K562 (cell line): ENCODE measurements around the gene ZSCAN26. TPM values are rescaled to one million over a fixed set of nuclear protein-coding genes. Genes with fewer than 3 reads are reported as not detected.

Experiments used
- ATAC-seq: fragments of 200-7000 bp; cut with Tn5 transposase; 3 replicates; pipeline ENCODE4 v1.9.1; 2020; ENCODE audit warnings: moderate library complexity
- BruUV-seq: library from RNA; stranded (reverse); fragments of 400-500 nt; replicated peaks from 2 replicates; lab custom pipeline; 2021; lab: Mats Ljungman, UMichigan
- CTCF ChIA-PET: fragments of 300-600 bp; formaldehyde crosslinking; extraction: SDS; loops from one replicate; lab custom pipeline; 2021; ENCODE audit warnings: low intra/inter-chr PET ratio; lab: Yijun Ruan, JAX
- POLR2A ChIA-PET: fragments of 300-600, 350-650 bp; sonication (Branson Sonifier 250); formaldehyde crosslinking; extraction: SDS; loops from one replicate; lab custom pipeline; 2021; ENCODE audit warnings: antibody characterized with exemption, inconsistent platforms; lab: Yijun Ruan, JAX
- DNase-seq, 4 experiments: peaks; one replicate each; pipeline versions ENCODE4 v3.0.0 to v3.0.0-alpha.2; 2011 to 2018; ENCODE audit warnings: low spot score in 3 of 4, mixed read lengths in 3 of 4; ENCODE audit errors: extremely low read depth in 1 of 4
- FAIRE-seq: peaks from 2 replicates; lab custom pipeline; 2011; peaks lifted over from hg19 to GRCh38; lab: Jason Lieb, UNC
- H2AFZ ChIP-seq: 2 replicates; pipeline ENCODE4 v1.6.0; 2011; ENCODE audit warnings: low read depth, low read length, control low read depth, inconsistent platforms
- H3K27ac ChIP-seq: fragments of 200-600 bp; 3 replicates; pipeline ENCODE4 v1.8.0; 2011; ENCODE audit warnings: low read depth, mild to moderate bottlenecking, control low read depth, inconsistent platforms, low read length, moderate library complexity, mixed read lengths; ENCODE audit errors: extremely low read depth
- H3K27me3 ChIP-seq, 2 experiments: fragments of 300-600 bp in 1 of 2; 2 replicates in 1 of 2; 3 replicates in 1 of 2; pipeline versions ENCODE4 v1.6.0 to v1.8.0; 2011; ENCODE audit warnings: inconsistent platforms in 2 of 2, low read length in 2 of 2, mild to moderate bottlenecking in 1 of 2, mixed read lengths in 1 of 2, moderate library complexity in 1 of 2; ENCODE audit not compliant: control insufficient read depth in 2 of 2, insufficient read depth in 2 of 2
- H3K36me3 ChIP-seq: fragments of 300-600 bp; 3 replicates; pipeline ENCODE4 v1.8.0; 2011; ENCODE audit warnings: mild to moderate bottlenecking, low read length, inconsistent platforms; ENCODE audit not compliant: control insufficient read depth, insufficient read depth
- H3K4me1 ChIP-seq, 2 experiments: fragments of 200-600 bp in 1 of 2; replicated peaks in 1 of 2; 2 replicates in 1 of 2; 3 replicates in 1 of 2; pipeline versions ENCODE4 v1.5.1 to v1.8.0; 2011; ENCODE audit warnings: inconsistent platforms in 2 of 2, low read length in 2 of 2, mild to moderate bottlenecking in 1 of 2, mixed read lengths in 1 of 2, moderate library complexity in 1 of 2; ENCODE audit not compliant: control insufficient read depth in 2 of 2, insufficient read depth in 2 of 2
- H3K4me2 ChIP-seq: 2 replicates; pipeline ENCODE4 v1.6.1; 2011; ENCODE audit warnings: low read length, control low read depth, inconsistent platforms, mixed read lengths; ENCODE audit not compliant: insufficient read depth
- H3K4me3 ChIP-seq: fragments of 200-600 bp; sonication (generic), shearing (Covaris generic); 2 replicates; pipeline ENCODE4 v1.5.1; 2016; ENCODE audit warnings: control low read depth, inconsistent platforms
- H3K79me2 ChIP-seq: fragments of 200-600 bp; 3 replicates; pipeline ENCODE4 v1.8.0; 2011; ENCODE audit warnings: low read length, inconsistent platforms; ENCODE audit not compliant: control insufficient read depth, insufficient read depth
- H3K9ac ChIP-seq, 2 experiments: 2 replicates each; pipeline versions ENCODE4 v1.6.0 to v1.6.1; 2011; ENCODE audit warnings: low read depth in 2 of 2, low read length in 2 of 2, control low read depth in 1 of 2, inconsistent platforms in 1 of 2, mild to moderate bottlenecking in 1 of 2, mixed read lengths in 1 of 2; ENCODE audit not compliant: insufficient read depth in 1 of 2
- H3K9me1 ChIP-seq: one replicate; pipeline ENCODE4 v1.6.0; 2011; ENCODE audit warnings: inconsistent platforms, mild to moderate bottlenecking, low read length, moderate library complexity; ENCODE audit not compliant: control insufficient read depth, insufficient read depth
- H3K9me3 ChIP-seq: replicated peaks from 2 replicates; pipeline ENCODE4 v1.5.1; 2011; ENCODE audit warnings: low read depth, low read length, inconsistent platforms; ENCODE audit not compliant: control insufficient read depth, insufficient read depth
- H4K20me1 ChIP-seq: replicated peaks from 2 replicates; pipeline ENCODE4 v1.6.1; 2011; ENCODE audit warnings: low read length, inconsistent platforms, mixed read lengths; ENCODE audit not compliant: control insufficient read depth, insufficient read depth
- ATF2 ChIP-seq: sonication (generic); formaldehyde crosslinking; IDR thresholded peaks from 2 replicates; pipeline ENCODE4 v1.8.1; 2022; ENCODE audit warnings: missing genetic modification reagents
- CEBPB ChIP-seq: fragments of 450-650 bp; IDR thresholded peaks from 2 replicates; pipeline ENCODE4 v1.6.1; 2016; ENCODE audit warnings: missing genetic modification characterization, missing compliant biosample characterization
- ETV5 ChIP-seq: sonication (generic); formaldehyde crosslinking; IDR thresholded peaks from 2 replicates; pipeline ENCODE4 v1.4.0; 2020; ENCODE audit warnings: low read depth, mild to moderate bottlenecking, missing genetic modification reagents
- EWSR1 ChIP-seq: fragments of 450-650 bp; IDR thresholded peaks from 2 replicates; pipeline ENCODE4 v1.6.1; 2018; ENCODE audit warnings: borderline replicate concordance, mild to moderate bottlenecking, low read depth, moderate library complexity; ENCODE audit not compliant: partially characterized antibody
- GABPB2 ChIP-seq: fragments of 250-450 bp; sonication (Bioruptor Pico); conservative IDR thresholded peaks from 2 replicates; pipeline ENCODE4 v1.5.1; 2021; ENCODE audit warnings: mild to moderate bottlenecking
- HNRNPH1 ChIP-seq: fragments of 200-400 bp; formaldehyde crosslinking; optimal IDR thresholded peaks from 2 replicates; pipeline ENCODE3; 2017; ENCODE audit warnings: low read depth, mild to moderate bottlenecking, low read length, moderate library complexity
- KLF10 ChIP-seq: fragments of 250-450 bp; sonication (Bioruptor Pico); IDR thresholded peaks from 2 replicates; pipeline ENCODE4 v1.6.1; 2021; ENCODE audit warnings: matching md5 sums
- ZNF143 ChIP-seq: sonication (generic); formaldehyde crosslinking; IDR thresholded peaks from 2 replicates; pipeline ENCODE4 v1.9.0; 2022; ENCODE audit warnings: mild to moderate bottlenecking, missing genetic modification reagents
- ZNF609 ChIP-seq: sonication (generic); formaldehyde crosslinking; IDR thresholded peaks from 2 replicates; pipeline ENCODE4 v1.8.1; 2023; ENCODE audit warnings: missing genetic modification reagents, mild to moderate bottlenecking, borderline replicate concordance
- WGBS: fragments of 100-300 bp; shearing (Covaris generic); methylation state at CpG from one replicate; pipeline ENCODE4 v1.1.6; 2016; ENCODE audit warnings: low coverage, mixed read lengths; ENCODE audit not compliant: insufficient coverage; ENCODE audit errors: missing lambda C conversion rate; 5-methylcytosine and 5-hydroxymethylcytosine counted together
- in situ Hi-C: fragments of 300-500 bp; cut with MboI; formaldehyde crosslinking; loops from 4 replicates; pipeline ENCODE4 v1.15.0; 2018; ENCODE audit warnings: inconsistent platforms, mixed read lengths
- intact Hi-C: fragments of 100-400 bp; cut with micrococcal nuclease; formaldehyde crosslinking; loops from 2 replicates; pipeline ENCODE4 v1.14.2; 2022
- polyA plus RNA-seq, 8 experiments: library from polyadenylated mRNA; depleted of rRNA in 4 of 8; stranded (reverse) in 5 of 8; unstranded in 3 of 8; fragments of >200 nt; fragmentation: Nextera tagmentation in 2 of 8; fragmentation: Illumina TruSeq in 1 of 8; extraction: Ambion mirVana in 2 of 8; extraction: Trizol in 1 of 8; gene quantifications; 2 replicates each; pipeline versions ENCODE4 v1.2.1 to v1.2.3, GENCODE V29; 2011 to 2014; ENCODE audit warnings: inconsistent platforms in 1 of 8, missing spikeins in 1 of 8
- total RNA-seq, 7 experiments: library from RNA; depleted of rRNA in 6 of 7; stranded (reverse); fragments of >200 nt in 6 of 7; fragmentation: Illumina TruSeq in 2 of 7; extraction: Trizol in 2 of 7; gene quantifications; 2 replicates each; pipeline versions ENCODE4 v1.2.1 to v1.2.3, GENCODE V29; 2011 to 2021; ENCODE audit warnings: low replicate concordance in 1 of 7
- TF ChIP-seq, protein P1 (sequence below), 2 experiments: fragments of 450-650 bp in 1 of 2; sonication (generic) in 1 of 2; formaldehyde crosslinking in 1 of 2; IDR thresholded peaks in 1 of 2; conservative IDR thresholded peaks in 1 of 2; 2 replicates each; pipeline versions ENCODE4 v1.6.1 to v1.8.1; 2016 to 2023; ENCODE audit warnings: mild to moderate bottlenecking in 2 of 2, moderate library complexity in 2 of 2, inconsistent platforms in 1 of 2, missing genetic modification reagents in 1 of 2

ZSCAN26 gene
- total and polyA plus RNA-seq, 9 of the 15 experiments (the other 6 are each of a cell fraction or from before 2014, with no cell fraction given) = 5.9 to 14.2 (median 10.5) TPM

GRCh38 chr6:28274888-28275287 lies 7.9 kb downstream of the ZSCAN26 start (continued):
- TF ChIP-seq EWSR1 = no peak

GRCh38 chr6:28277746-28278145 lies 10.8 kb downstream of the ZSCAN26 start:
- Histone ChIP-seq H4K20me1 (no peaks in the 10 kb centered on the region), H3K9ac (no peak overlapping the region), H3K4me1 (peaks cover 4 to 7% of the 10 kb centered on the region in 2 experiments; a peak in 1 of 5 replicates), H3K4me2 (no peak overlapping the region), H3K27me3 (no peaks in the 10 kb centered on the region), H3K4me3 (no peak overlapping the region), H3K9me1 (no peaks in the 10 kb centered on the region), H3K9me3 (peaks cover 2% of the 10 kb centered on the region; the same call in 1 of the 2 replicates), H2AFZ (no peak overlapping the region), H3K27ac (no peak overlapping the region), H3K36me3 (peaks cover 44% of the 10 kb centered on the region), H3K79me2 (peaks cover 12% of the 10 kb centered on the region)
- CTCF ChIA-PET = no interaction called here
- ATAC-seq (no peak), FAIRE-seq (no peak), DNase-seq (no peak)
- WGBS = 28% methylated on average over 3 of the region's 3 CpGs
- no TSS peak for BruUV-seq
- in situ Hi-C loops (no loop called here), intact Hi-C loops (no loop called here)
- POLR2A ChIA-PET = interaction anchor here (0.9 to 5.4 kb wide), 4 partner anchors 9 to 78 kb away, joined by 3 to 61 read pairs (median 4); partner anchors contain the start of gene ZSCAN26
- TF ChIP-seq HNRNPH1 (no peak), ETV5 (no peak), ZNF609 (CRISPR knock-in tag) (no peak), ATF2 (no peak), KLF10 (no peak), GABPB2 (CRISPR knock-in tag) (no peak), CEBPB (tag) (0 out of 2 replicates have a peak, but pooled peaks have one; percentile 38), ZNF143 (CRISPR knock-in tag) (no peak)
- TF ChIP-seq, protein P1, sequence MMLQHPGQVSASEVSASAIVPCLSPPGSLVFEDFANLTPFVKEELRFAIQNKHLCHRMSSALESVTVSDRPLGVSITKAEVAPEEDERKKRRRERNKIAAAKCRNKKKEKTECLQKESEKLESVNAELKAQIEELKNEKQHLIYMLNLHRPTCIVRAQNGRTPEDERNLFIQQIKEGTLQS (IDR thresholded peaks at IDR 0.05) = peak; percentile 84
- TF ChIP-seq, protein P1 (CRISPR knock-in tag; conservative IDR thresholded peaks at IDR 0.05) = no peak
